K562 (cell line): ENCODE measurements around the gene HTRA3. TPM values are rescaled to one million over a fixed set of nuclear protein-coding genes. Genes with fewer than 3 reads are reported as not detected.

Experiments used
- ATAC-seq: fragments of 200-7000 bp; cut with Tn5 transposase; 3 replicates; pipeline ENCODE4 v1.9.1; 2020; ENCODE audit warnings: moderate library complexity
- BruUV-seq: library from RNA; stranded (reverse); fragments of 400-500 nt; replicated peaks from 2 replicates; lab custom pipeline; 2021; lab: Mats Ljungman, UMichigan
- CTCF ChIA-PET: fragments of 300-600 bp; formaldehyde crosslinking; extraction: SDS; loops from one replicate; lab custom pipeline; 2021; ENCODE audit warnings: low intra/inter-chr PET ratio; lab: Yijun Ruan, JAX
- POLR2A ChIA-PET: fragments of 300-600, 350-650 bp; sonication (Branson Sonifier 250); formaldehyde crosslinking; extraction: SDS; loops from one replicate; lab custom pipeline; 2021; ENCODE audit warnings: antibody characterized with exemption, inconsistent platforms; lab: Yijun Ruan, JAX
- DNase-seq, 4 experiments: peaks; one replicate each; pipeline versions ENCODE4 v3.0.0 to v3.0.0-alpha.2; 2011 to 2018; ENCODE audit warnings: low spot score in 3 of 4, mixed read lengths in 3 of 4; ENCODE audit errors: extremely low read depth in 1 of 4
- FAIRE-seq: peaks from 2 replicates; lab custom pipeline; 2011; peaks lifted over from hg19 to GRCh38; lab: Jason Lieb, UNC
- H2AFZ ChIP-seq: 2 replicates; pipeline ENCODE4 v1.6.0; 2011; ENCODE audit warnings: low read depth, low read length, control low read depth, inconsistent platforms
- H3K27ac ChIP-seq: fragments of 200-600 bp; 3 replicates; pipeline ENCODE4 v1.8.0; 2011; ENCODE audit warnings: low read depth, mild to moderate bottlenecking, control low read depth, inconsistent platforms, low read length, moderate library complexity, mixed read lengths; ENCODE audit errors: extremely low read depth
- H3K27me3 ChIP-seq, 2 experiments: fragments of 300-600 bp in 1 of 2; 2 replicates in 1 of 2; 3 replicates in 1 of 2; pipeline versions ENCODE4 v1.6.0 to v1.8.0; 2011; ENCODE audit warnings: inconsistent platforms in 2 of 2, low read length in 2 of 2, mild to moderate bottlenecking in 1 of 2, mixed read lengths in 1 of 2, moderate library complexity in 1 of 2; ENCODE audit not compliant: control insufficient read depth in 2 of 2, insufficient read depth in 2 of 2
- H3K36me3 ChIP-seq: fragments of 300-600 bp; 3 replicates; pipeline ENCODE4 v1.8.0; 2011; ENCODE audit warnings: mild to moderate bottlenecking, low read length, inconsistent platforms; ENCODE audit not compliant: control insufficient read depth, insufficient read depth
- H3K4me1 ChIP-seq, 2 experiments: fragments of 200-600 bp in 1 of 2; replicated peaks in 1 of 2; 2 replicates in 1 of 2; 3 replicates in 1 of 2; pipeline versions ENCODE4 v1.5.1 to v1.8.0; 2011; ENCODE audit warnings: inconsistent platforms in 2 of 2, low read length in 2 of 2, mild to moderate bottlenecking in 1 of 2, mixed read lengths in 1 of 2, moderate library complexity in 1 of 2; ENCODE audit not compliant: control insufficient read depth in 2 of 2, insufficient read depth in 2 of 2
- H3K4me2 ChIP-seq: 2 replicates; pipeline ENCODE4 v1.6.1; 2011; ENCODE audit warnings: low read length, control low read depth, inconsistent platforms, mixed read lengths; ENCODE audit not compliant: insufficient read depth
- H3K4me3 ChIP-seq: fragments of 200-600 bp; sonication (generic), shearing (Covaris generic); 2 replicates; pipeline ENCODE4 v1.5.1; 2016; ENCODE audit warnings: control low read depth, inconsistent platforms
- H3K79me2 ChIP-seq: fragments of 200-600 bp; 3 replicates; pipeline ENCODE4 v1.8.0; 2011; ENCODE audit warnings: low read length, inconsistent platforms; ENCODE audit not compliant: control insufficient read depth, insufficient read depth
- H3K9ac ChIP-seq, 2 experiments: 2 replicates each; pipeline versions ENCODE4 v1.6.0 to v1.6.1; 2011; ENCODE audit warnings: low read depth in 2 of 2, low read length in 2 of 2, control low read depth in 1 of 2, inconsistent platforms in 1 of 2, mild to moderate bottlenecking in 1 of 2, mixed read lengths in 1 of 2; ENCODE audit not compliant: insufficient read depth in 1 of 2
- H3K9me1 ChIP-seq: one replicate; pipeline ENCODE4 v1.6.0; 2011; ENCODE audit warnings: inconsistent platforms, mild to moderate bottlenecking, low read length, moderate library complexity; ENCODE audit not compliant: control insufficient read depth, insufficient read depth
- H3K9me3 ChIP-seq: replicated peaks from 2 replicates; pipeline ENCODE4 v1.5.1; 2011; ENCODE audit warnings: low read depth, low read length, inconsistent platforms; ENCODE audit not compliant: control insufficient read depth, insufficient read depth
- H4K20me1 ChIP-seq: replicated peaks from 2 replicates; pipeline ENCODE4 v1.6.1; 2011; ENCODE audit warnings: low read length, inconsistent platforms, mixed read lengths; ENCODE audit not compliant: control insufficient read depth, insufficient read depth
- ZNF134 ChIP-seq: fragments of 250-450 bp; sonication (Bioruptor Pico); conservative IDR thresholded peaks from 2 replicates; pipeline ENCODE4 v1.4.0; 2020
- ZNF3 ChIP-seq: fragments of 250-450 bp; sonication (Bioruptor Pico); IDR thresholded peaks from 2 replicates; pipeline ENCODE4 v1.5.0; 2021; ENCODE audit warnings: mild to moderate bottlenecking, moderate library complexity
- WGBS: fragments of 100-300 bp; shearing (Covaris generic); methylation state at CpG from one replicate; pipeline ENCODE4 v1.1.6; 2016; ENCODE audit warnings: low coverage, mixed read lengths; ENCODE audit not compliant: insufficient coverage; ENCODE audit errors: missing lambda C conversion rate; 5-methylcytosine and 5-hydroxymethylcytosine counted together
- in situ Hi-C: fragments of 300-500 bp; cut with MboI; formaldehyde crosslinking; loops from 4 replicates; pipeline ENCODE4 v1.15.0; 2018; ENCODE audit warnings: inconsistent platforms, mixed read lengths
- intact Hi-C: fragments of 100-400 bp; cut with micrococcal nuclease; formaldehyde crosslinking; loops from 2 replicates; pipeline ENCODE4 v1.14.2; 2022
- polyA plus RNA-seq, 8 experiments: library from polyadenylated mRNA; depleted of rRNA in 4 of 8; stranded (reverse) in 5 of 8; unstranded in 3 of 8; fragments of >200 nt; fragmentation: Nextera tagmentation in 2 of 8; fragmentation: Illumina TruSeq in 1 of 8; extraction: Ambion mirVana in 2 of 8; extraction: Trizol in 1 of 8; gene quantifications; 2 replicates each; pipeline versions ENCODE4 v1.2.1 to v1.2.3, GENCODE V29; 2011 to 2014; ENCODE audit warnings: inconsistent platforms in 1 of 8, missing spikeins in 1 of 8
- total RNA-seq, 7 experiments: library from RNA; depleted of rRNA in 6 of 7; stranded (reverse); fragments of >200 nt in 6 of 7; fragmentation: Illumina TruSeq in 2 of 7; extraction: Trizol in 2 of 7; gene quantifications; 2 replicates each; pipeline versions ENCODE4 v1.2.1 to v1.2.3, GENCODE V29; 2011 to 2021; ENCODE audit warnings: low replicate concordance in 1 of 7
- TF ChIP-seq, protein P1 (sequence below), 2 experiments: fragments of 150-350 bp in 1 of 2; IDR thresholded peaks; 2 replicates each; pipeline ENCODE4 v1.6.1; 2012 to 2016; ENCODE audit warnings: low read depth in 2 of 2, low read length in 2 of 2, mild to moderate bottlenecking in 1 of 2, moderate library complexity in 1 of 2

Gene HTRA3
- total and polyA plus RNA-seq, 9 of the 15 experiments (the other 6 are each of a cell fraction or from before 2014, with no cell fraction given) = 0.04 TPM; not detected in 8

DNA sequence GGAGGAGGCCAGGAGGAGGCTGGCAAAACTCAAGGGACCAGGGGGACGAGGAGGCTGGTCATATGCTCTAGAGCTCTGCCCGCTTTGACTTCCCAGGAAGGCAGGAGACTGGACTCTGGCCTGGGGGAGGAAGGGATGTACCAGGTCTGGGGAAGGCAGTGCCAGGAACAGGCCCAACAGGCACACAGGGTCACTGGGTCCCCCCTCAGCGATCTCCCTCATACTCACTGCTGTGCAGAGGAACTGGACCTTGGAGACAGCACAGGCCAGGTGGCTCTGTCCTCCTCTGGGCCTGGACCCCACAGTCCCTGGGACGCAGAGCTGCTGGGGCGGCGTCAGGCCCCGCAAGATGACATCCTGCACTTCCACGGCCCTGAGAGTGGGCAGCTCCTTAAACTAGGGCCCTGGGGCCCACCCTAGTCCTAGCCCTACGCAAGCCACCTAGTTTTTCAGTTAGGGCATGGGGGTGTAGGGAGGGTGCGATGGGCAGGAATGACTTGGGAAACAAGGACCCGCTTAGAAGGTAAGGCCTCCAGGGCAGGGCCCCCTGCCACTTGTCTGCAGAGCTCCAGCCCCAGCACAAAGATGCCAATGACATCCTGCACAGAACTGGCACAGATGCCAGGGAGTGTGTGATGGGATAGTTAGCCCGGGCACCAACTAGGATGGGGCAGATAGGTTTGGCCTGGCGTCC lies 59.5 kb downstream of the HTRA3 start:
- Histone ChIP-seq H3K79me2 (no peaks in the 10 kb centered on the region), H2AFZ (no peak overlapping the region), H3K4me2 (no peak overlapping the region), H3K9me1 (no peaks in the 10 kb centered on the region), H3K9ac (no peak overlapping the region), H3K27ac (no peak overlapping the region), H3K27me3 (peaks cover 3 to 56% of the 10 kb centered on the region in 2 experiments; a peak in 3 of 5 replicates), H3K36me3 (no peaks in the 10 kb centered on the region), H4K20me1 (0 out of 2 replicates have a peak, but pooled peaks cover 4% of the 10 kb centered on the region), H3K9me3 (no peaks in the 10 kb centered on the region), H3K4me1 (peaks cover 0 to 5% of the 10 kb centered on the region in 2 experiments; a peak in 1 of 5 replicates), H3K4me3 (no peak overlapping the region)
- intact Hi-C loops = no loop called here
- TF ChIP-seq, protein P1, sequence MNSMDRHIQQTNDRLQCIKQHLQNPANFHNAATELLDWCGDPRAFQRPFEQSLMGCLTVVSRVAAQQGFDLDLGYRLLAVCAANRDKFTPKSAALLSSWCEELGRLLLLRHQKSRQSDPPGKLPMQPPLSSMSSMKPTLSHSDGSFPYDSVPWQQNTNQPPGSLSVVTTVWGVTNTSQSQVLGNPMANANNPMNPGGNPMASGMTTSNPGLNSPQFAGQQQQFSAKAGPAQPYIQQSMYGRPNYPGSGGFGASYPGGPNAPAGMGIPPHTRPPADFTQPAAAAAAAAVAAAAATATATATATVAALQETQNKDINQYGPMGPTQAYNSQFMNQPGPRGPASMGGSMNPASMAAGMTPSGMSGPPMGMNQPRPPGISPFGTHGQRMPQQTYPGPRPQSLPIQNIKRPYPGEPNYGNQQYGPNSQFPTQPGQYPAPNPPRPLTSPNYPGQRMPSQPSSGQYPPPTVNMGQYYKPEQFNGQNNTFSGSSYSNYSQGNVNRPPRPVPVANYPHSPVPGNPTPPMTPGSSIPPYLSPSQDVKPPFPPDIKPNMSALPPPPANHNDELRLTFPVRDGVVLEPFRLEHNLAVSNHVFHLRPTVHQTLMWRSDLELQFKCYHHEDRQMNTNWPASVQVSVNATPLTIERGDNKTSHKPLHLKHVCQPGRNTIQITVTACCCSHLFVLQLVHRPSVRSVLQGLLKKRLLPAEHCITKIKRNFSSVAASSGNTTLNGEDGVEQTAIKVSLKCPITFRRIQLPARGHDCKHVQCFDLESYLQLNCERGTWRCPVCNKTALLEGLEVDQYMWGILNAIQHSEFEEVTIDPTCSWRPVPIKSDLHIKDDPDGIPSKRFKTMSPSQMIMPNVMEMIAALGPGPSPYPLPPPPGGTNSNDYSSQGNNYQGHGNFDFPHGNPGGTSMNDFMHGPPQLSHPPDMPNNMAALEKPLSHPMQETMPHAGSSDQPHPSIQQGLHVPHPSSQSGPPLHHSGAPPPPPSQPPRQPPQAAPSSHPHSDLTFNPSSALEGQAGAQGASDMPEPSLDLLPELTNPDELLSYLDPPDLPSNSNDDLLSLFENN (IDR thresholded peaks at IDR 0.05; ENCODE audit: low read depth in 2 of 2, low read length in 2 of 2) = no peak
- TF ChIP-seq ZNF3 (CRISPR knock-in tag) (no peak), ZNF134 (CRISPR knock-in tag) (no peak)
- DNase-seq (no peak), FAIRE-seq (no peak), ATAC-seq (no peak; the same call in 2 of the 3 replicates)
- POLR2A ChIA-PET = interaction anchor here (1.9 kb wide), 1 partner anchor 9 kb away, joined by 5 read pairs; no protein-coding TSS in a partner anchor
- in situ Hi-C loops = no loop called here
- CTCF ChIA-PET = no interaction called here
- no TSS peak for BruUV-seq
- 4% methylated on average over 9 of the region's 13 CpGs for WGBS
